ENCODE measurements around the gene FBXL4.

FBXL4 gene

DNA sequence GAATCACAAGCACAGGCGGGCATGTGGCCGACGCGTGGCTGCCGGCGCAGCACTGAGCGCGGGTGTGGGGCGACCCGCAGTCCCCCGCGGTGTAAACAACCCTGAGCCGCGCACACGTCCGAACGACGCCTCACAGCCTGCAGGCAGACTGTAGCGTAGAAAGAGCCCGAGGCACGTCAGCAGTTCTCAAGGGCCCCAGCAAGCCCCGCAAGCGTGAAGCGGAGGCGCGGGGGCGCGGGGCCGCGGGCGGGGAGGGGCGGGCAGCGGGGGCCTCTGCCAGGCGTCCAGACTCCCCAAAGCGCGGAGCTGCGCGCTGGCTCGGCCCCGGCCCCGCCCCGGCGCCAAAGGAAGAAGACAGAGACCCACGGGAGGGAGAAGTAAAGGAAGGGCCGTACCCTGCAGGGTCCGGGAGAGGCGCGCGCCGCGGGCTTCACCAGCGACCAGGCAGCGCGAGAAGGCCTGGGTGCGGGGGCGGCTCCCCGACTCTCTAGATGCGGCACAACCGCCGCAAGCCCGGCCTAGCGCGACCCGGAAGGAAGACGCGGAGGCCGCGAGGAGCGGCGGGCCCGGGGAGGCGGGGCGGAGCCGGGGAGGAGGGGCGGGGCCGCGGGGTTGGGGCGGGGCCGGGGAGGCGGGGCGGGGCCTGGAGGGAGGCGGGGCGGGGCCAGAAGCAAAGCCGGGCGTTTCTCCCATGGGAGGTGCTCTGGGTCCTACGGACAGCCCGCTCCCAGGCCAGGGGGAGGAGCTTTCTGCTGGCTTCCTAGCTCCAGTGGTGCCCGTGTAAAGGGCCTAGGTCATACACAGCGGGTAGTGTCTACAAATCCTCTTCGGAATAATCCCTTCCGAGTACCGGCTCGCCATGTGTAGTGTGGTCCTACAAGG lies at the start of gene FBXL4:
Gene FBXL4 (minus strand): TSS at position 536 of the 882 bp plus-strand sequence. CDS start 20,958 bp downstream, outside the sequence.
- peak; percentile 54 for DNase-seq

DNA sequence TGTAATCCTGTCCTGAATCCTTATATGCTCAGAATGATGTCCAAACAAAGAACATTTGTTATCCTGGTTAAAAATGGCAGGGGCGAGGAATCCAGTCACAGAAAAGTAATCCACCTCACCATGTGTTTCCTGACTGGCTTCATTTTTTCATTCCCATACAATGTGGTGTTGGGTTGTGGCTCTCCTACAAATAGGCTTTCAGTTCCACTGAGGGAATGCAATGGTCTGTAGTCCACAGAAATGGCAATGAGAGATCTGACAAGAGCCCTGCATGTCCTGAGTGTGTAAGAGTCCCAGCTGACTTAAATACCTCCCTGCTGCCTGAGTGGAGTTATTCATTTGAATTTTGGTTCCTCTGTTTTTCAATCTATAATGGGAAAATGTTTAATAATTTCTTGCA lies 47.4 kb upstream of the FBXL4 start:
- no peak for DNase-seq

DNA sequence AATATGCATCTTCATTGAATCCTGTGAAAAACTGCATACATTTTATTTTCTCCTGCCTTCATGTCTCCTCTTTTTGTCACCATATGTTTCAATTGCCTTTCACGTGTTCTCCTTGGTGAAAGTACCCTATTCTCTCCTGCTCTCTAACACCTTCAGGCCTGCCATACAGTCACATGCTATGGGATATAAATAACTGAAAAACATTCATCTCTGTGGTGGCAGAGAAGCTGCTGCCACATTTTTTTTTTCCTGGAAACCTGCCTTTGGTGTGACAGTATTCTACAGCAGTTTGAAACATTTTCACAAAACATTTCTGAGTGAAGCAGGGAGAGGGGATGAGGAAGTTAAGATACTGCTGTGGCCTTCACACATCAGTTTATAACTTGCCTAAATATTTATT lies 44.8 kb upstream of the FBXL4 start:
- DNase-seq = no peak

DNA sequence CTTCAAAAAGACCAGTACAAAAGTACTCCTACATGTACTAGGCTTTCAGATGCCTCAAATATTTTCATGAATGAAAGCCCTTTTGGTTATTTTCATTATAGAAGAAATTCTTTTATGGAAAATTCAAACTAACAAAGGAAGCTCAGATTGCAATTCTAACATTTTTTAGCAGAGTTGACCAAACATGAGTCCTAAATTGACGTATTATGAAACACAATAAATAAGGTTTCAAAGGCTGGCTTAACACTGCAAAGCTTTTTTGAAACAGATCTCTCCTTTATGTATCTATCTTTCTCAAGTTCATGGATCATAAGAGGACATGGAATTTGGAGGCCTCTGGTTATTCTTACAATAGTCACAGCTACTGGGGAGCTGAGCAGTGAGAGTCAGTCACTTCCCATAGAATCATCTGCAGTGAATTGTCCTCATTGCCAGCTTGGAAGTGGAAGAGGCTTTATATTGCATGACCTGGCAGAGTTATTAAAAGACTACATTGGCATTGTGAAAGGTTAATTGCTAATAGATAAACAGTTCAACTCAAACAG lies 38.4 kb upstream of the FBXL4 start:
- DNase-seq = no peak

DNA sequence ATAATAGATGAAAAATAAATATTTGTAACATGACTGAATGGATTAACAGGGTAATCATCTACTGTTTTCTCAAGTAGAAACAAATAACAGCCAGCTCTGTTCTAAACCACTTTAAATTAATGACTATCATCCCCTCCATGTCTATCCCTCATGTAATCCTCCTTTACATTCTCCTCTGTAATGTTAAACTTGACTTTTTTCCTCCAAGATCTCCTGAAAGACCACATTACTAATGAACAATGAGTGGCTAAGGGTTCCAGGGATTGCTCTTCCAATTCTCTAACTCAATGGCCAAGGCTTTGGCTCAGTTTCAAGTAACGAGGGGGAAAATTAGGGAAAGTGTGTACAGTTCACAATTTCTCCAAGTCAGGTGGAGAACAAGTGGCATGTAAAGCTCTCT lies 37.6 kb upstream of the FBXL4 start:
- no peak for DNase-seq

DNA sequence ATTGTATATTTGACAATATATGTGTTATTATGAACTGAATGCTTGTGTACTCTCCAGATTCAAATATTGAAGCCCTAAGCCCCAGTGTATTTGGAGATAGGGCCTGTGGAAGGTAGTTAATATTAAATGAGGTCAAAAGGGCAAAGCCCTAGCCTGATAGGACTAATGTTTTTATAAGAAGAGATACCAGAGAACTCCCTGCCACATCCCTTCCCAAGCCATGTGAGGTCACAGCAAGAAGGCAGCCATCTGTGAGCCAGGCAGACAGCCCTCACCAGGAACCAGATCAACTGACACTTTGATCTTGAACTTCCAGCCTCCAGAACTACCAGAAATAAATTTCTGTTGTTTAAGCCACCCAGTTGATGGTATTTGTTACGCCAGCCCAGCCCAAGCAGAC lies 36.4 kb upstream of the FBXL4 start:
- no peak for DNase-seq

DNA sequence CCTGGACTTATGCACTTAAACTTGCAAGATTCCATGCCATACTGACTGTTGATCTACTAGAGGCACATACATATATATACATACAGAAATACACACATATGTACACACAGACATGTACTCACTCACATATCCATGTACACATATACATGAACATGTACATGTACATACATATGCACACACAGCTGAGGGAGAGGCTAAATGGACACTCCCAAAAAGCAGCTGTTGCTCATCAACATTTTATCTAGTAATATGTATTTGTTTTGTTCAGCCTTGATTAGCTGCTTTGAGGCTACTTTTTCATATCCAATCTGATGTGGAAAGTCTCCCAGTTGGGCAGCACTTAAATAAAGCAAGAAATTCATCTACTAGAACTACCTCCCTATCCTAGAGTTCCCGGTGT lies 33.7 kb upstream of the FBXL4 start:
- DNase-seq = no peak

DNA sequence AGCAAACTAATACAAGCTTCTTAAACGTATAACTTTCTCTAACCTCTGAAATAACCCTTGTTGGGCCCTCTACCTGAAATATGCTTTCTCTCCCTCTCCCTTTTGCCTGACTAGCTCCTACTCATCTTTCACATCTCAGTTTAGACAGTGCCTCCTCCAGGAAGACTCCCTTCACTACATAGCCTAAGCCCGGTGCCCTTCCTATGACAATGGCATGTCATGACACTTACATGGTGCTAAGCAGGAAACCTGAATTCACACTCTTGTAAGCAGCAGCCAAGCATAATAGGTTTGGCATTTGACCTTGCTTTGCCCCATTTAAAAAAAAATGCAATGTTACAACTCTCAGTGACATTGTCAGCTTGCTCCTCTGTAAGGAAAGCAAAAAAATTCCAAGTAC lies 33.1 kb upstream of the FBXL4 start:
- DNase-seq = no peak

DNA sequence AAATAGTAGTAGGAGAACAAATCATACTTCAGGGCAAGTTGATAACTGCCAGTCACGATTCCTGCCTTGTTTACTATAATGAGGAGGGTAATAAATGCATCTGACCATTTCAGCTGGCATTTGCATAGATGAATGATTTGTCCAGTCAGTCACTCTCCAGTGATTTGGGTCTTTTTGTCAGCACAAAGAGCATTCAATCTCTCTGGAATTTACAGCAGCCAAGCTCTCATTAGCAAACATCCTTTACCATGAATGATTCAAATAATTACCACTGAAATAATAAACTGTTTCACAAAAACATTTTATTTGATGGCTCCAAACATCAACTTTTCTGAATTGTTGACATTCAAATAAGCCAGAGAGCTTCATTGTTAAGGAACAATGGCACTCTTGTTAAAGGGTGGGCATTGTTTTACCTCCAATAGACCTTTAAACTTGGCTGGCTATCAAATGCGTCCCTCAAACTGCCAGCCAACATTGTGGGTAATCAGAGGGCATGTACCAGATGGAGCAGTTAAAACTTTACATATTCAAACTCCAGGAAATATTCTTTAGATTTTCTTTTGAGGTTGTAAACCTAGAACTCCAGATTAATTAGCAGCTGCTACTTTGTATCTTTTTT lies 30.0 kb upstream of the FBXL4 start:
- DNase-seq = no peak

DNA sequence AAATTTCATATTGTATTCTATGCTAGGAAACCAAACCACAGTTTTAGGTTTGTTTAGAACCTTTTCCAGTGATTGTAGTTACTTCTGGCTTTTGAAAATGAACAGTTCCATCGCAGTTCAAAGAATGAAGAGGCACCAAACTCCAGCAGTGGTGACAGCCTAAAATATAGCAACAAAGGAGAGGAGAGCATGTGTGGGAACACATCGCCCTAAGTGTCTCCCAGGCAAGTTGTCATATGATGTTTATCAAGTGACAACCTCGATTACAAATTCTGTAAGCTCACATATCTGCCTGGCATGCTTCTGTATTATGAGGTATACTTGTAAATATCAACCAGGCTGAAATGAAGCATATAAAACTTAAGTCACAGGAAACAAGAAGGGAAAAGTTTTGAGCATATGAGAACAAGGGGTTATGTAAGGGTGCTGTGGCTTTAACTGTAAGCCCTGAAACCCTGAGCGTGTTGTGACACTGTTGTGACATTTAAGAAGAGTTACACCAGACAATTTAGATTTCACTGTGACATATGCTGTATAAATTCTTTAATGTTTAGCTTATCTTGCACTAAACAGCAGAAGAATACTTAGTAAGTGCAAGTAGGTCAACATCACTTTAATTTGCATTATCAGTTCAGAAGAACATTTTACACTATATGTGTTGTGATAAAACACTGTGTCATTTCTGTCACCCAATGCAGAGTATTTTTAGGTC lies 29.1 kb upstream of the FBXL4 start:
- no peak for DNase-seq

DNA sequence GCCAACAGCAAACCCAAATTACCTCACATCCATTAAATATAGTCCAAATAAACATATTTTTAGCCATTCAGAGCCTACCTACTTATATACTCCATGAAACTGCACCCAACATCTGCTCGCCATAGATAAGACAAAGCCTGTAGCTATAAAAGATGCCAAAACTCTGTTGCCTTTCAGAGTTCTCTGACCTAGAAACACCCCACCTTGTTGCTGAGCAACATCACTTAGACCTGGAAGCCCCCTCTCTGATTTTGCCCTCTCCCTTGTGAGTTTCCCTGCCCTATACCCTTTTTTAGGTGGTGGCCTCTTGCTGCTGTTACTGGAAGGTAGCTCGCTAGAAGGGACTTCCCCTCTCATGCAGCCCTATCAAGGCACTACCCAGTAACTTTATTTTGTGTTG lies 27.7 kb upstream of the FBXL4 start:
- DNase-seq = no peak

DNA sequence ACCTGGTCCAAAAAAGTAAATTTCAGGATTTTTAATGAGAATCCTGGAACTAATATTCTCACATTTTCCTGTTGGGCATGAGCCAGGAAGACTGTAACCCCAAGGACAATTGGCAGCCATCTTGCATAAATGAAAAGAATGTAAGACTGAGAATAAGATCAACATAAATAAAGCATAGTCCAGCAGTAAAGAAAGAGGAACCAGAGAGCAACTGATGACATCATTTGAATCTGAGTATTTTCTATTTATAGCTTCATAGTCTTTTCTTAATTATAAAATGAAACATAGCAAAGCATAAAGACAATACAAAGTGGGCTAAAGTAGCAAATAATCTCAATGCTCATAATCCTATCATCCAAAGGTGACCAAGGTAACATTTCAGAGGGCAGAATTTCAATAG lies 26.6 kb upstream of the FBXL4 start:
- DNase-seq = no peak

DNA sequence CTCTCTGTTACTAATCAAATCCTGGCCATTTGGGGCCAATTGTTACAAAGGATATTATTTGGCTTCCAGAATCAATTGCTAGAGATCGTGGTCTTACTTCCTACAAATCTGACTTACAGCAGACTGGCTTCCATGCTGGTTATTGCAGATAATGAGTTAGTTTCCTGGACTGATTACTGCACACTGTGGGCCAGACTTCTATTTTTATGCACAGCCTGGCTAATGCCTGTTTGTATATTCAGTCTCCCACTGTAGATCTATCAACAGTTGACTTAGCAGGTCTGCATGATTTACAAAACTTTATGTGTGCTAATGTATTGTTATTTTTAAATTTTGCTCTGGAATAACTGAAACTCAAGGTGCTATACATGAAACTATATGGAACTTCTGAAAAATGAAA lies 25.8 kb upstream of the FBXL4 start:
- no peak for DNase-seq

DNA sequence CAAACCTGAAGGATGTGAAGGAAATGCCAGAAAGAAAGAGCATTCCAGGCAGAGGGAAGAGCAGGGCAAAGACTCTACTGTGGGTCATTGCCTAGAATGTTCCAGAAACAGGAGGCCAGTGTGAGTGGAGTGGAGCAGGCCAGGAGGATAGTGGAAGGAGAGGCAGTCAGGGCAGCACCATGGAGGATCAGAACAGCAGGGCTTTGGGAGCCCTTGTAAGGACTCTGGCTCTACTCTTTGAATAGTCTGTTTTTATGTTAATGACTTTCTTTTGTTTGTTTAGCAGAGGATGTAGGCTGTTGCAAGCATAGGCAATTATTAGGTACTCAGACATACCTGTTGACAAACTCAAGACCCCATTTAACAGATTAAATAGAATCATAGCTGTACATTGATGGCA lies 23.6 kb upstream of the FBXL4 start:
- DNase-seq = no peak

DNA sequence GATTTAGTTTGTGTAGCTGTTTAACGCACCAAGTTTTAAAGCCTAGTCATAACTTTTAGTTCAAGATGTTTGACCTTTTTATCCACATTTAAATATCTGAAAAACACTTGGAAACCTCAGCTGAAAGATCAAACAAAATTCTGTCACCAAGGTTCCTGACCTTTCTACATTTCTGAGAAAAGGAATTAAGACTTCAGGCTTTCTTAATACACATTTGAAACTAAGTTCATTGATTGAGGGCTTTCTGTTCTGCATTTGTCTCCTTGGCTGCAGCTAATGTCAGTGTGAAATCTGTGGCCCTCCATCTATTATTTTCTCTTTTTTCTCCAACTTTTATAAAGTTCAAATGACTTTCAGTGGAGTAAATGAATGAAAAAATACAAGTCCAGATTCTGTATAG lies 22.7 kb upstream of the FBXL4 start:
- no peak for DNase-seq

DNA sequence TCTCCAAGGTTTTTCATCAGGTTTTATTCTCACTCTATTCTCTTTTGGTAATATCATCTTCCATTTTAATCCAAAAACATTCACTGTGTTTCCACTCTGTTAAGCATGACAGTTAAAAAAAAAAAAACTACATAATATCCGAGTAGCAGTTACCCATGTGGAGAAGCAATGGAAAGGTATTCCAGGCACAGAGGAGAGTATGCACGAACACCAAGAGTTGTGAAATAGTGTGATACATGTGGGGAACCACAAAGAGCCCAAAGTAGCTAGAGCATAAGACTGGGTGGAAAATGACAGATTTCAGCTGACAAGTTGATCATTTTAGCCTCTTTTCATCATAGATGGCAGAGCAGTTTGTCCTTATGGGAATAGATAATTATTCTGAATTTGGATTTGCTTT lies 19.9 kb upstream of the FBXL4 start:
- no peak for DNase-seq

DNA sequence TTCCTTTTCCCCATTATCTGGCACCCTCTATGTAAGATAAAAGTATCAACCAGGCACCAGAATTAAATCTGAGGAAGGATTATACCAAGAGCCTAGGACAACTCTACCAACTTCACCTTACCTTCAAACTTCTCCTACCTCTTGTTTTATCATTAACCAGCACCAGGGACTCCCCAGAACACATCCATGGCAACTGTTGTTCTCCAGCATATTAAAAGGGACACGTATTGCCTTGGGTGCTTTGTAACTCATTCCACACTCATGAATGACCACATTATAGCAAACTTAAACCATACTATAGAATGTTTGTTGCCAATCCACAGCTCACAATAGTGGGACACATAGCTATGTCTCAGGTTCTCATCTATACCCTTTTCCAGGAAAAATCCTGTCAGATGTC lies 11.9 kb upstream of the FBXL4 start:
- DNase-seq = no peak

DNA sequence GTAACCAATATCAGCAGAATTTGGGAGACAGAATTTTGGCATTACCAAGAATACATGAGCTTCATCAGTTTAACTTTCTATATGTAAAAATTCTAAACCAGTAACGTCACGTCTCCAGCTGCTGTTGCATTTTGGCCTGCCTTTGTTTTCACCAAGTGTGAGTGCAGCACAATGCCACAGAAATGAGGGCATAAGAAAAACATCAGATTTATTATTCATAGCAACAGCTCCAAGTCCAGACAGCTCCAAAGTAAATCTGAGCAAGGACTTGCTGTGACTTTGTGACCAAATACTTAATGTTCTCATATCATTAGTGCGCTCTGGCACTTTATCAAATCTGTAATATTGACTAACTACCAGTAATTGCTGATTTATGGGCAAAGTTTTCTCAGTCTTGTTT lies 11.0 kb upstream of the FBXL4 start:
- DNase-seq = no peak

DNA sequence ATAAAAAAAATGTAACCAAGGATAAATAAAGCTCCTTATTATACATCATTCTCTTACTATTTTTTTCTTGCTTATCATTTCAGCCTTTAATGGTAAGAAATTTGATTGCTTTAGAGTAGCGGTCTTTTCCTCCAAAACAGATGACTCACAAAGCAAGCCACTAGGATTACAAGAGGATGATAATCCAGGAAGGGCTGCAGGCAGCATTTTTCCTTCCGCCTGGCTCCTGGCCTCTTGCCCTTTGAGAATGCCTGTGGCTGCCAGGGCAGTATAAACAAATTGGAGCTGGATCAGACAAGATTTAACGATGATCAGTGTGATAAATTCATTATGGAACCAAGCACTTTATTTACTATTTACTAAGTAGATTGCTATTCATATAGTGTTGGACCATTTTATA lies 9.7 kb upstream of the FBXL4 start:
- no peak for DNase-seq

DNA sequence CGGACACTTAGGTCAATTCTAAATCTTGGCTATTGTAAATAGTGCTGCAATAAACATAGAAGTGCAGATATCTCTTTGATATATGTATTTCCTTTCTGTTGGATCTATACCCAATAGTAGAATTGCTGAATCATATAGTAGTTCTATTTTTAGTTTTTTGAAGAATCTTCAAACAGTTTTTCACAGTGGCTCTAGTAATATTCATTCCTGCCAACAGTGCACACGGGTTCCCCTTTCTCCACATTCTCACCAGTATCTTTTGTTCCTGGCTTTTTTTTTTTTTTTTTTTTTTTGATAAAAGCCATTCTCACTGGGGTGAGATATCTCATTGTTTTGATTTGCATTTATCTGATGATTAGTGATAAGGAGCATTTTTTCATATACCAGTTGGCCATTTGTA lies 1.8 kb upstream of the FBXL4 start:
- no peak for DNase-seq

DNA sequence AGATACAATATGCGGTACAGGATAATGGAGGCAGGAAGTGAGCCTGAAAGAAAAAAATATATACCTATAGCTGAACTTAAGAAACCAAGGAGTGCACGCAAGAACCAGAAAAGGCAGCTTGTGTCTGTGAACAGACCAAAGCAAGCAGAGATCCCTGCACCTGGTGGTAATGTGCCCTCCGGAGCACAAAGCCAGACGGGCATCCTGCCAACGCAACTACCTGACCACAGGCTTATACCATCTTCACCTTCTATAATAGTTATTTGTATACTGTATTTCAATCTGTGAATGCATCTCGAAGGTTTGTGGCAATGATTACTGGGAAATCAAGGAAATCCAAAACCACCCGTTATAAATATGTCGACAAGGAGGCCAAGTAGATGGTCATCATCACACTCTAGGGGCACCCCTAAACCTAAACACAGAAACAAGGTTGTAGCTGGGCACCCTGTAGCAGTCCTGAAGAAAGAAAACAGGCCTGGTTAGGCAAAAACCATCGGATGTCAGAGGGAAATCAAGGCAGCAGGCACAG lies 801 bp downstream of the FBXL4 start:
- no peak for DNase-seq

DNA sequence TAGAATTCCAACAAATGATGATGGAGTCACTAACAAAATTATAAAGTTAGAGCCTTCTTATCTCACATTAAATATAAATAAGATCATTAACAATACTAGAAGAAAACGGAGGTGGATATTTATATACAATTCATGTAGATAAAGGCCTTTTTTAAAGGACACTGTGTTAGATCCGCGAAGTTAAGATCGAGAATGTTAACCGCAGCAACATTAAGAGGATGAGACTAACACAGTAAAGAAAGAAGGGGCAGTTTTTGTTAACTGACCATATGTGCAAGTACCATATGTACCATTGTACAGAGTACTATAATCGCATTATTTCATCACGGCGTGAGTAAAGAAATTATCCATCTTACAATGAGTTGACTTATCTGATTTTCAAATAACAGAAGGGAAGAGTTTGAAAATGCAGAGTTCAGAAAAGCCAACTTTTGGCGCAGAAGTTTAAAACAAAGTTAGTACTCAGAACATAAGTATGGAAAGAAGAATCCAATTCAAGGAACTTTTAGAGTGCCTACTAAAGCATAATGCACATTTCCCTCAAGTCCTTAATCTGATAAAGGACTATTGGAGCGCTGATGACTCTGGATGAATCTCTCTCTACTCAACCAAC lies 1.4 kb downstream of the FBXL4 start:
- peak; percentile 69 for DNase-seq
